Endothelial cell of umbilical vein (primary cell): ENCODE results near the gene CCNG2. TPM values are rescaled to one million over a fixed set of nuclear protein-coding genes. Genes with fewer than 3 reads are reported as not detected.

ENCODE experiments used
- BruUV-seq: library from RNA; stranded (reverse); fragments of 400-500 nt; replicated peaks from 2 replicates; lab custom pipeline; 2021; lab: Mats Ljungman, UMichigan
- CTCF ChIA-PET: fragments of 300-600, 350-600 bp; sonication (Branson Sonifier 250); formaldehyde crosslinking; loops from one replicate; lab custom pipeline; 2021; ENCODE audit warnings: antibody characterized with exemption, inconsistent platforms; lab: Charles Lee
- POLR2A ChIA-PET: fragments of 300-600, 350-600 bp; sonication (Branson Sonifier 250); formaldehyde crosslinking; loops from one replicate; lab custom pipeline; 2021; ENCODE audit warnings: antibody characterized with exemption, inconsistent platforms; lab: Charles Lee
- DNase-seq: peaks from one replicate; pipeline ENCODE4 v3.0.0-alpha.2; 2011; ENCODE audit warnings: low read depth, low spot score
- FAIRE-seq: peaks from 2 replicates; lab custom pipeline; 2011; peaks lifted over from hg19 to GRCh38; lab: Jason Lieb, UNC
- H2AFZ ChIP-seq: 2 replicates; pipeline ENCODE4 v1.6.0; 2012; ENCODE audit warnings: low read depth, low read length, control low read depth, inconsistent platforms
- H3K27ac ChIP-seq: 2 replicates; pipeline ENCODE4 v1.5.1; 2011; ENCODE audit warnings: low read depth, mild to moderate bottlenecking, control low read depth, low read length, moderate library complexity; ENCODE audit not compliant: insufficient read depth
- H3K27me3 ChIP-seq, 2 experiments: 2 replicates each; pipeline versions ENCODE4 v1.6.0 to v1.6.1; 2011; ENCODE audit warnings: low read length in 2 of 2, mixed read lengths in 1 of 2; ENCODE audit not compliant: control insufficient read depth in 2 of 2, insufficient read depth in 2 of 2
- H3K36me3 ChIP-seq, 2 experiments: 2 replicates in 1 of 2; 3 replicates in 1 of 2; pipeline ENCODE4 v1.5.1; 2011; ENCODE audit warnings: low read length in 2 of 2, mild to moderate bottlenecking in 1 of 2, moderate library complexity in 1 of 2; ENCODE audit not compliant: control insufficient read depth in 2 of 2, insufficient read depth in 2 of 2; ENCODE audit errors: extremely low read depth in 1 of 2
- H3K4me1 ChIP-seq: 3 replicates; pipeline ENCODE4 v1.5.1; 2011; ENCODE audit warnings: mild to moderate bottlenecking, low read length; ENCODE audit not compliant: control insufficient read depth, insufficient read depth; ENCODE audit errors: extremely low read depth
- H3K4me2 ChIP-seq: 2 replicates; pipeline ENCODE4 v1.6.1; 2011; ENCODE audit warnings: low read length, control low read depth, mixed read lengths; ENCODE audit not compliant: insufficient read depth
- H3K4me3 ChIP-seq, 3 experiments: fragments of 200-600 bp in 1 of 3; sonication (generic), shearing (Covaris generic) in 1 of 3; replicated peaks in 1 of 3; 2 replicates each; pipeline ENCODE4 v1.5.1; 2011 to 2016; ENCODE audit warnings: control low read depth in 3 of 3, low read length in 3 of 3, mild to moderate bottlenecking in 2 of 3, inconsistent platforms in 1 of 3, low read depth in 1 of 3, moderate library complexity in 1 of 3; ENCODE audit not compliant: insufficient read depth in 1 of 3
- H3K79me2 ChIP-seq: 2 replicates; pipeline ENCODE4 v1.6.0; 2012; ENCODE audit warnings: low read length, inconsistent platforms; ENCODE audit not compliant: control insufficient read depth, insufficient read depth
- H3K9ac ChIP-seq: replicated peaks from 2 replicates; pipeline ENCODE3; 2011; ENCODE audit warnings: low read length, control low read depth; ENCODE audit not compliant: insufficient read depth; ENCODE audit errors: extremely low read depth
- H3K9me1 ChIP-seq: replicated peaks from 3 replicates; pipeline ENCODE4 v1.6.0; 2011; ENCODE audit warnings: mild to moderate bottlenecking, low read length; ENCODE audit not compliant: control insufficient read depth, insufficient read depth; ENCODE audit errors: extremely low read depth
- H3K9me3 ChIP-seq: replicated peaks from 2 replicates; pipeline ENCODE4 v1.5.1; 2012; ENCODE audit warnings: low read length, inconsistent platforms; ENCODE audit not compliant: control insufficient read depth, insufficient read depth
- H4K20me1 ChIP-seq: replicated peaks from 2 replicates; pipeline ENCODE3; 2011; ENCODE audit warnings: mild to moderate bottlenecking, low read length; ENCODE audit not compliant: control insufficient read depth, insufficient read depth; ENCODE audit errors: extremely low read depth
- CTCF ChIP-seq, 2 donors: IDR thresholded peaks; 1 replicate in 1 of 2; 2 replicates in 1 of 2; pipeline ENCODE4 v1.5.1; 2011; ENCODE audit warnings: low read length in 2 of 2, mild to moderate bottlenecking in 2 of 2, moderate library complexity in 2 of 2, control low read depth in 1 of 2, inconsistent platforms in 1 of 2, low read depth in 1 of 2; ENCODE audit not compliant: insufficient read depth in 1 of 2; ENCODE audit errors: extremely low read depth in 1 of 2
- EZH2 ChIP-seq: IDR thresholded peaks from 2 replicates; pipeline ENCODE4 v1.6.1; 2012; ENCODE audit warnings: borderline replicate concordance, low read depth, mild to moderate bottlenecking, moderate library complexity, low read length, inconsistent platforms; ENCODE audit not compliant: severe bottlenecking
- FOS ChIP-seq: IDR thresholded peaks from 2 replicates; pipeline ENCODE4 v1.6.1; 2011; ENCODE audit warnings: mild to moderate bottlenecking, low read length, moderate library complexity, borderline replicate concordance; ENCODE audit not compliant: insufficient read depth
- GATA2 ChIP-seq: IDR thresholded peaks from 2 replicates; pipeline ENCODE4 v1.7.0; 2011; ENCODE audit warnings: low read depth, mild to moderate bottlenecking, moderate library complexity, mixed read lengths, low read length; ENCODE audit not compliant: insufficient read length, insufficient read depth
- JUN ChIP-seq: IDR thresholded peaks from 2 replicates; pipeline ENCODE4 v1.6.1; 2011; ENCODE audit warnings: borderline replicate concordance, low read depth; ENCODE audit not compliant: insufficient read length, insufficient read depth
- MAX ChIP-seq: IDR thresholded peaks from 2 replicates; pipeline ENCODE4 v1.6.1; 2011; ENCODE audit not compliant: insufficient read depth, insufficient read length
- MYC ChIP-seq: IDR thresholded peaks from one replicate; pipeline ENCODE4 v1.6.1; 2011; ENCODE audit warnings: mild to moderate bottlenecking, low read depth, low read length
- POLR2A ChIP-seq: IDR thresholded peaks from 2 replicates; pipeline ENCODE4 v1.6.1; 2012; ENCODE audit warnings: low read depth, mild to moderate bottlenecking, control low read depth, low read length
- POLR2AphosphoS5 ChIP-seq: IDR thresholded peaks from 2 replicates; pipeline ENCODE4 v1.6.1; 2012; ENCODE audit warnings: low read depth, mild to moderate bottlenecking, control low read depth, low read length, moderate library complexity; ENCODE audit not compliant: insufficient read depth
- dilution Hi-C: fragments of 300-500 bp; cut with MboI; formaldehyde crosslinking; loops from one replicate; pipeline ENCODE4 v1.15.0; 2019; ENCODE audit warnings: low sequenced_read_pairs; ENCODE audit not compliant: extremely low pct_ligation_motif_present
- intact Hi-C: fragments of 100-400 bp; cut with micrococcal nuclease; formaldehyde crosslinking; loops from one replicate; pipeline ENCODE4 v1.10.0; 2022
- polyA plus RNA-seq, 4 experiments: library from polyadenylated mRNA; depleted of rRNA in 3 of 4; stranded (reverse) in 3 of 4; unstranded in 1 of 4; fragments of >200 nt; gene quantifications; 2 replicates each; pipeline versions ENCODE4 v1.2.1 to v1.2.3, GENCODE V29; 2011 to 2012; ENCODE audit warnings: missing spikeins in 1 of 4
- total RNA-seq: library from RNA; stranded (reverse); gene quantifications from 2 replicates; pipeline ENCODE4 v1.2.3, GENCODE V29; 2021

The CCNG2 gene
- total and polyA plus RNA-seq, 2 donors (not counting 3 experiments of a cell fraction or from before 2014, with no cell fraction given): 7.9 to 28.3 TPM

DNA sequence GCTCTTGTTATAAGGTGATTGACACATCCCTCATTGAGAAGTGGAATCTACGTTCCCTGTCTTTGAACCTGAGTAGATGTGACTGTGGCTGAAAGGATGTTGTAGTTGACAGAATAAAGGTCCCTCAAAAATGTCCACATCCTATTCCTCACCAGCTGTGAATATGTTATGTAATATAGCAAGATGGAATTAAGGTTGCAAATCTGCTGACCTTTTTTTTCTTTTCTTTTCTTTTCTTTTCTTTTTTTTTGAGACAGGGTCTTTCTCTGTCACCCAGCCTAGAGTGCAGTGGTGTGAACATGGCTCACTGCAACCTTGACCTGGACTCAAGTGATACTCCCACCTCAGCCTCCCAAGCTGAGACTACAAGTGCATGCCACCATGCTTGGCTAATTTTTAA is 7.2 kb upstream of the CCNG2 start:
- BruUV-seq: no TSS peak
- no peak overlapping the region for H3K4me2 ChIP-seq
- no peak overlapping the region for H3K27ac ChIP-seq
- no peak overlapping the region for H3K4me3 ChIP-seq
- no peak overlapping the region for H3K9ac ChIP-seq
- H3K79me2 ChIP-seq: no peaks in the 10 kb centered on the region
- no peak overlapping the region for H2AFZ ChIP-seq
- peaks cover 18% of the 10 kb centered on the region for H3K4me1 ChIP-seq
- dilution Hi-C loops (no loop called here), intact Hi-C loops (no loop called here)
- TF ChIP-seq EZH2: no peak
- TF ChIP-seq POLR2AphosphoS5: no peak
- TF ChIP-seq MAX: no peak
- TF ChIP-seq CTCF (IDR thresholded peaks at IDR 0.05; ENCODE audit: extremely low read depth in 1 of 2, insufficient read depth in 1 of 2, low read depth in 1 of 2, low read length in 2 of 2): no peak
- TF ChIP-seq JUN: no peak
- no peak for TF ChIP-seq MYC
- no peak for TF ChIP-seq GATA2
- no peak for TF ChIP-seq POLR2A
- TF ChIP-seq FOS: no peak
- CTCF ChIA-PET: no interaction called here
- POLR2A ChIA-PET: no interaction called here
- no peaks in the 10 kb centered on the region for H4K20me1 ChIP-seq
- no peaks in the 10 kb centered on the region for H3K9me1 ChIP-seq
- no peaks in the 10 kb centered on the region for H3K9me3 ChIP-seq
- FAIRE-seq (no peak), DNase-seq (no peak)
- H3K27me3 ChIP-seq: peaks cover 20 to 23% of the 10 kb centered on the region in 2 experiments
- no peaks in the 10 kb centered on the region for H3K36me3 ChIP-seq
